Upper lobe of left lung (tissue), 6 donors: ENCODE measurements around the gene LTBP2. TPM values are rescaled to one million over a fixed set of nuclear protein-coding genes. Genes with fewer than 3 reads are reported as not detected.

ENCODE experiments used
- ATAC-seq, 2 donors: fragments of 200-7000 bp; cut with Tn5 transposase; one replicate each; pipeline ENCODE4 v1.9.1; 2022; ENCODE audit warnings: mild to moderate bottlenecking in 2 of 2, moderate library complexity in 2 of 2; ENCODE audit not compliant: low FRiP score in 2 of 2
- DNase-seq, 2 donors: peaks; one replicate each; pipeline ENCODE4 v3.0.0-alpha.2; 2019 to 2020
- H3K27ac ChIP-seq, 4 donors: fragments of 200-600 bp; sonication (generic); one replicate each; pipeline ENCODE4 v1.5.1; 2016 to 2019
- H3K27me3 ChIP-seq, 4 donors: fragments of 200-600 bp; sonication (generic); one replicate each; pipeline ENCODE4 v1.5.1; 2017 to 2019
- H3K36me3 ChIP-seq, 4 donors: fragments of 200-600 bp; sonication (generic); one replicate each; pipeline ENCODE4 v1.5.1; 2016 to 2019
- H3K4me1 ChIP-seq, 4 donors: fragments of 200-600 bp; sonication (generic); one replicate each; pipeline ENCODE4 v1.5.1; 2018 to 2019
- H3K4me3 ChIP-seq, 4 donors: fragments of 200-600 bp; sonication (generic); one replicate each; pipeline ENCODE4 v1.5.1; 2017 to 2019; ENCODE audit warnings: mild to moderate bottlenecking in 2 of 4, moderate library complexity in 1 of 4
- H3K9me3 ChIP-seq, 4 donors: fragments of 200-600 bp; sonication (generic); one replicate each; pipeline ENCODE4 v1.5.1; 2018 to 2019
- EP300 ChIP-seq, 4 donors: sonication (generic); formaldehyde crosslinking; IDR thresholded peaks; one replicate each; pipeline ENCODE4 v1.5.1; 2017; ENCODE audit warnings: antibody characterized with exemption in 4 of 4, control low read depth in 2 of 4
- POLR2A ChIP-seq, 4 donors: fragments of 450-650 bp; IDR thresholded peaks; one replicate each; pipeline ENCODE4 v1.5.1; 2016 to 2017; ENCODE audit warnings: antibody characterized with exemption in 4 of 4, mild to moderate bottlenecking in 2 of 4
- POLR2AphosphoS5 ChIP-seq, 2 donors: sonication (generic); formaldehyde crosslinking; IDR thresholded peaks; one replicate each; pipeline ENCODE4 v1.5.1; 2017; ENCODE audit warnings: antibody characterized with exemption in 2 of 2
- whole genome bisulfite sequencing, 2 donors: methylation state at CpG; one replicate each; pipeline ENCODE4 v1.1.5; 2017 to 2018; 5-methylcytosine and 5-hydroxymethylcytosine counted together
- total RNA-seq, 6 donors: library from RNA; depleted of rRNA in 4 of 6; stranded (reverse); fragments of >200 nt in 4 of 6; gene quantifications; one replicate each; pipeline versions ENCODE4 v1.1.0 to v1.2.1, GENCODE V29; 2016 to 2021
- TF ChIP-seq, protein P1 (sequence below), 6 experiments: fragments of 450-650 bp in 4 of 6; fragments of 200-600 bp in 2 of 6; sonication (generic) in 2 of 6; IDR thresholded peaks; one replicate each; pipeline ENCODE4 v1.5.1; 2016 to 2019; ENCODE audit warnings: antibody characterized with exemption in 6 of 6
- donor health status: DM: no; HTN: no; CAD: no; lungs with moderate emphysema.
- donor health status: DM: no; HTN: yes; CAD: no; lungs with severe emphysema.

LTBP2 gene
- total RNA-seq, 6 donors from 2014 or later = 19.7 to 136 (median 77.6) TPM

- WGBS, 2 donors = 50 to 60% methylated on average over 11 to 21 of the region's 21 CpGs
- H3K4me1 ChIP-seq = peaks cover 25 to 52% (median 41%) of the 10 kb centered on the region in 4 donors
- H3K27me3 ChIP-seq = no peaks in the 10 kb centered on the region
- DNase-seq (peak in 1 of 2 donors; percentile 84), ATAC-seq (peak in 1 of 2 donors; percentile 49)
- no peak overlapping the region for H3K4me3 ChIP-seq
- H3K27ac ChIP-seq = peak overlapping the region; percentile 18 to 68 (median 58)
- no peaks in the 10 kb centered on the region for H3K9me3 ChIP-seq
- TF ChIP-seq POLR2A (IDR thresholded peaks at IDR 0.05) = no peak
- H3K36me3 ChIP-seq = no peaks in the 10 kb centered on the region
Observed at GRCh38 chr14:74551431-74552371, 60.3 kb downstream of the LTBP2 start.

DNA sequence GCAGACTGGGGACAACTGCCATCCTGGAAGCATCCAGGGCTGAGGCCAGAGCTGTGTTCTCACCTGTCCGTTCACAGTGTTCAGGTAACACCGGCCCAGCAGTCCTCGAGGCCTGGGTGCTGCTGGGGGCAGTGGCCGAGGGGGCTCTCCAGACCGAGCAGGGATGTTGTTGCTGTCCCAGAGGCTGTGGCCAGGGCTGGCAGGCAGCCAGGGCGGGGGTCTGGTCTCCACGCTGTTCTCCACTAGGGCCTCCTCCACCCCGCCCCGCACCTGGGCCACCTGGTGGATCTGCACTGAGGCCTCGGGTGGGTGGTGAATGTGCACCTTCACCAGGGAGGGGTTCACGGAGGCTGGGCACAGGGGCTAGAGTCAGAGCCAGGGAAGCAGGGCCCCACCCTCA, 61.0 kb downstream of the LTBP2 start:
- no peak for TF ChIP-seq POLR2AphosphoS5 (IDR thresholded peaks at IDR 0.05)
- TF ChIP-seq, protein P1, sequence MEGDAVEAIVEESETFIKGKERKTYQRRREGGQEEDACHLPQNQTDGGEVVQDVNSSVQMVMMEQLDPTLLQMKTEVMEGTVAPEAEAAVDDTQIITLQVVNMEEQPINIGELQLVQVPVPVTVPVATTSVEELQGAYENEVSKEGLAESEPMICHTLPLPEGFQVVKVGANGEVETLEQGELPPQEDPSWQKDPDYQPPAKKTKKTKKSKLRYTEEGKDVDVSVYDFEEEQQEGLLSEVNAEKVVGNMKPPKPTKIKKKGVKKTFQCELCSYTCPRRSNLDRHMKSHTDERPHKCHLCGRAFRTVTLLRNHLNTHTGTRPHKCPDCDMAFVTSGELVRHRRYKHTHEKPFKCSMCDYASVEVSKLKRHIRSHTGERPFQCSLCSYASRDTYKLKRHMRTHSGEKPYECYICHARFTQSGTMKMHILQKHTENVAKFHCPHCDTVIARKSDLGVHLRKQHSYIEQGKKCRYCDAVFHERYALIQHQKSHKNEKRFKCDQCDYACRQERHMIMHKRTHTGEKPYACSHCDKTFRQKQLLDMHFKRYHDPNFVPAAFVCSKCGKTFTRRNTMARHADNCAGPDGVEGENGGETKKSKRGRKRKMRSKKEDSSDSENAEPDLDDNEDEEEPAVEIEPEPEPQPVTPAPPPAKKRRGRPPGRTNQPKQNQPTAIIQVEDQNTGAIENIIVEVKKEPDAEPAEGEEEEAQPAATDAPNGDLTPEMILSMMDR (IDR thresholded peaks at IDR 0.05) = no peak
- TF ChIP-seq POLR2A (IDR thresholded peaks at IDR 0.05) = no peak
- no peak for TF ChIP-seq EP300 (IDR thresholded peaks at IDR 0.05)
- Histone ChIP-seq H3K27me3 (no peaks in the 10 kb centered on the region), H3K9me3 (no peaks in the 10 kb centered on the region), H3K4me3 (no peak overlapping the region), H3K36me3 (no peaks in the 10 kb centered on the region), H3K27ac (peak overlapping the region; percentile 18 to 68 (median 49)), H3K4me1 (peaks cover 25 to 52% (median 41%) of the 10 kb centered on the region in 4 donors)
- DNase-seq = peak in 1 of 2 donors; percentile 84
- whole genome bisulfite sequencing, 2 donors = 85 to 87% methylated on average over 11 of the region's 11 CpGs
- ATAC-seq = no peak

- WGBS, 2 donors = 0 to 43% methylated on average over 1 of the region's 1 CpG
- peak overlapping the region in 2 of 4 donors; percentile 32 to 61 for H3K27ac ChIP-seq
Observed at GRCh38 chr14:74550071-74550470, 62.0 kb downstream of the LTBP2 start.

GRCh38 chr14:74549588-74549987, 62.4 kb downstream of the LTBP2 start:
- H3K4me3 ChIP-seq = no peak overlapping the region
- H3K27ac ChIP-seq = peak overlapping the region in 2 of 4 donors; percentile 32 to 61
- H3K27me3 ChIP-seq = no peaks in the 10 kb centered on the region
- 85% methylated on average over 1 of the region's 1 CpG; no CpG with 5 or more reads in 1 of the 2 donors for WGBS, 2 donors
- H3K9me3 ChIP-seq = no peaks in the 10 kb centered on the region
- TF ChIP-seq EP300 (IDR thresholded peaks at IDR 0.05) = no peak
- TF ChIP-seq, protein P1 (IDR thresholded peaks at IDR 0.05) = no peak
- TF ChIP-seq POLR2A (IDR thresholded peaks at IDR 0.05) = no peak
- TF ChIP-seq POLR2AphosphoS5 (IDR thresholded peaks at IDR 0.05) = no peak
- peak in 1 of 2 donors; percentile 12 for DNase-seq
- no peak for ATAC-seq
- peaks cover 25 to 48% (median 39%) of the 10 kb centered on the region in 4 donors for H3K4me1 ChIP-seq
- no peaks in the 10 kb centered on the region for H3K36me3 ChIP-seq

More at GRCh38 chr14:74550071-74550470, 62.0 kb downstream of the LTBP2 start:
- Histone ChIP-seq H3K36me3 (no peaks in the 10 kb centered on the region), H3K9me3 (no peaks in the 10 kb centered on the region), H3K4me3 (no peak overlapping the region), H3K4me1 (peaks cover 25 to 52% (median 41%) of the 10 kb centered on the region in 4 donors), H3K27me3 (no peaks in the 10 kb centered on the region)
- no peak for TF ChIP-seq POLR2A (IDR thresholded peaks at IDR 0.05)
- TF ChIP-seq, protein P1 (IDR thresholded peaks at IDR 0.05) = no peak
- no peak for TF ChIP-seq EP300 (IDR thresholded peaks at IDR 0.05)
- TF ChIP-seq POLR2AphosphoS5 (IDR thresholded peaks at IDR 0.05) = no peak
- DNase-seq (no peak), ATAC-seq (no peak)

DNA sequence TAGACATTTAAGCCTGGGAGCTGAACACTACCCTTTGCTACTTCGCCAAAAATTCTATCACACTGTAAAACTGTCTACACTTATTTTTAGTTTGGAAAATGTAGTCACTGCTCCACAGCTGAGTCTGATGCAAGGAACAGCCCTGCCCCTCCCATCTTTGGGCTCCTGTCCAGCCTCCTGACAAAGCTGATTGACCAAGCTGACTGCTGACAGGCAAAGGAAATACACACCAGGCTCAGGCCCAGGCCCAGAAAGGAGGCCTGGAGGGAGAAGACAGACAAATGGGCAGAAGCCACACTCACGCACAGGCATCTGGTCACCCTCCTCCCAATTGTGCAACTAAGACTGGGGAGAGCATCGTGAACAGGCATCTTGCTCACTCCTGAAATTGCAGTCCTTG, 63.2 kb downstream of the LTBP2 start:
- Histone ChIP-seq H3K27me3 (no peaks in the 10 kb centered on the region), H3K9me3 (no peaks in the 10 kb centered on the region), H3K36me3 (no peaks in the 10 kb centered on the region), H3K4me3 (no peak overlapping the region), H3K4me1 (peaks cover 25 to 41% (median 32%) of the 10 kb centered on the region in 4 donors), H3K27ac (no peak overlapping the region)
- WGBS, 2 donors = 66 to 79% methylated on average over 3 of the region's 3 CpGs
- ATAC-seq = peak in 1 of 2 donors; percentile 60
- peak in 1 of 2 donors; percentile 68 for DNase-seq
- TF ChIP-seq EP300 (IDR thresholded peaks at IDR 0.05) (no peak), POLR2AphosphoS5 (IDR thresholded peaks at IDR 0.05) (peak in 1 of 2 donors; percentile 58), POLR2A (IDR thresholded peaks at IDR 0.05) (no peak)
- TF ChIP-seq, protein P1 (IDR thresholded peaks at IDR 0.05) = no peak
